ENCODE data around the gene FERMT1. TPM values are rescaled to one million over a fixed set of nuclear protein-coding genes. Genes with fewer than 3 reads are reported as not detected.

FERMT1 gene, protein sequence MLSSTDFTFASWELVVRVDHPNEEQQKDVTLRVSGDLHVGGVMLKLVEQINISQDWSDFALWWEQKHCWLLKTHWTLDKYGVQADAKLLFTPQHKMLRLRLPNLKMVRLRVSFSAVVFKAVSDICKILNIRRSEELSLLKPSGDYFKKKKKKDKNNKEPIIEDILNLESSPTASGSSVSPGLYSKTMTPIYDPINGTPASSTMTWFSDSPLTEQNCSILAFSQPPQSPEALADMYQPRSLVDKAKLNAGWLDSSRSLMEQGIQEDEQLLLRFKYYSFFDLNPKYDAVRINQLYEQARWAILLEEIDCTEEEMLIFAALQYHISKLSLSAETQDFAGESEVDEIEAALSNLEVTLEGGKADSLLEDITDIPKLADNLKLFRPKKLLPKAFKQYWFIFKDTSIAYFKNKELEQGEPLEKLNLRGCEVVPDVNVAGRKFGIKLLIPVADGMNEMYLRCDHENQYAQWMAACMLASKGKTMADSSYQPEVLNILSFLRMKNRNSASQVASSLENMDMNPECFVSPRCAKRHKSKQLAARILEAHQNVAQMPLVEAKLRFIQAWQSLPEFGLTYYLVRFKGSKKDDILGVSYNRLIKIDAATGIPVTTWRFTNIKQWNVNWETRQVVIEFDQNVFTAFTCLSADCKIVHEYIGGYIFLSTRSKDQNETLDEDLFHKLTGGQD
- 1.4 and 2.3 TPM in 2 replicates for total RNA-seq

DNA sequence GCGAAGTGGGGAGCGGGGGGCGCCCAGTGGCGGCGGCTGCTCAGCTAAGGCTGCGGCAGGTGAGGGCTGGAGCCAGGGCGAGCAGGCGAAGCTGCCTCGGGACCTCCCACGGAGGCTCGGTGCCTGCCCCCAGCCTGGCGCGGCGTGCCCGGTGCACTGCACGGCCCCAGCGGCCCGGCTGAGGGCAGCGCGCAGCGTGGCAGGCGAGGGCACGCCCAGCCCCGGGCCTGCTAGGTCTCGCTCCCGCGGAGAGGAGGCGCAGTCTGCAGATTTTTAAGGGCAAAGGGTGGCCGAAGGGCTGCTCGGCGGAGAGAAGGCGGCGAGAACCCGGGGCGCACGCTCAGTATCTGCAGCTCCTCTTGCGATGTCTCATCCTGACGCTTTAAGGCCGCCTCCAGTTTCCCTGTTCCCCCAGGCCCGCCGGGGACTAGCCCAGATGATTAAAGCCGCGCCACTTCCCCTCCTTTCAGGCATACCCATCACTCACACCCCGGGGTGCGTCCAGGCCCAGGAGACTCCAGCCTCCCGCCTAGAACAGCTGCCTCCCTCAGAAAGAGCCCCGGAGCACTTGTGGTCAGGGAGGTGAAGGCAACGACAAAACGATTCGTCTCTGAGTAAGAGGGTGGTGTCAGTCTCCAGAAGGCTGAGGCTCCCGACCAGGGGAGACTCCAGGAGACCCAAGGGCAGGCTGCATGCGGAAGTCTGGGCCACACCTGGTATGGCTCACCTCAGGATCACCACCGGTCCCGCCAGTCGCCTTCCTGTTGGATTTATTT, at the start of gene FERMT1:
Gene FERMT1 (minus strand): TSS at position 158 of the 776 bp plus-strand sequence. CDS start 3,476 bp downstream, outside the sequence.

DNA sequence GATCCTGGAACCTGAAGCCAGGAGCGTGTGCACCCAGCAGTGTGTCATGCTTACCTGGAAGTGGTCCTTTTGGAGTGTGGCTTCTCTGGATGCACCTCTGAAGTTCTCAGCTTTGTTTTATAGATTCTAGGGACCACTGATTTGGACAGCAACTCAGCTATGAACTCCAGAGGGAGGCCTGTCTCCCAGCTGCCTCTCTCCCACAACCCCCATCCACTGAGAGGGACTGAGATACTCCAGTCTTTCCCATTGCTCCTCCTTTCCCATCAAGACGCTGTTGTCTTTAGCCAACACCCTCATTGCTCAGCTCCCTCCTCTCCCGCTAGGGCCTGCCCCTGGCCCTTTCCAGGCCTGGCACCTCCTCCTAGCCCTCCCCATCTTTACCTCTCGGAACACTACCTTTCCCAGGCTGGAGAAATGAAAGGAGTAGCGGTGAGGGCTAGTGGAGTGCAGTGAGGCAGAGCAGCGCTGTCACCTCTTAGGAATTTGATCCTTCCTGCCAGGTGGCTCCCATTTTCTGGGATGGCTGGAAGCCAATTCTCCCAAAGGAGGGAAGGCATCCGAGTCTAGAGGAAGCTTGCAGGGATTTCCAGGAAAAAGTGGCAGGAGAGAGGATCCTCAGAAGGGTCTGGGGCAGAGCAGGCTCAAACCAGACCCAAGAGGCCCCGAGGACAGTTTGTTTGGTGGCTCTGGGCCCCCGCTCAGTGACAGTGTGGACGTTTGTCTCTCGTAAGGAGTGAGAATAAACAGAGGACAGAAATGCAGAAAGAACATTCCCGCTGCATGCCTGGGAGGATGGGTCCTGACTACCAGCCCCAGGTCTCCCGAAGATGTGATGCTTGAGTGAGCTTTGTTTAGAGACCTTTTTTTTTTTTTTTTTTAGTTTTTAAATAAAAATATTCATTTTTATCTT, 68.8 kb downstream of the FERMT1 start, which contains the start of gene LRRN4:
Gene LRRN4 (minus strand): TSS at position 285 of the 913 bp plus-strand sequence. CDS start 1,261 bp downstream, outside the sequence.

Other genes with a start within 250 kb of the FERMT1 start
- gene CHGB, start 211.5 kb downstream of the FERMT1 start, total RNA-seq: 0.16 TPM in 1 of 2 replicates, not detected in the other
- 7.1 and 9.7 TPM in 2 replicates for gene TRMT6, start 172.5 kb downstream of the FERMT1 start, total RNA-seq
- gene MCM8, start 172.4 kb downstream of the FERMT1 start, total RNA-seq: 4.0 and 4.7 TPM in 2 replicates
- gene CRLS1, start 116.9 kb downstream of the FERMT1 start, total RNA-seq: 36.5 and 52.5 TPM in 2 replicates
- not detected in 2 replicates for gene LRRN4, start 69.0 kb downstream of the FERMT1 start, total RNA-seq